SU-DHL-6 (cell line): ENCODE data around the gene CLK4.

Source experiments
- CTCF ChIP-seq: fragments of 200-600 bp; sonication (generic); IDR thresholded peaks from one replicate; pipeline ENCODE4 v1.5.1; 2017; ENCODE audit warnings: antibody characterized with exemption, mild to moderate bottlenecking, low read length, moderate library complexity; ENCODE audit not compliant: insufficient read depth, poor library complexity, severe bottlenecking
- EZH2phosphoT487 ChIP-seq: fragments of 200-600 bp; sonication (generic), shearing (Covaris generic); conservative IDR thresholded peaks from 2 replicates; pipeline ENCODE4 v1.6.1; 2018; ENCODE audit warnings: mild to moderate bottlenecking, antibody characterized with exemption, low read length, moderate library complexity, mixed read lengths

- TF ChIP-seq CTCF (no peak), EZH2phosphoT487 (no peak)
Observed at GRCh38 chr5:178555005-178555404, 71.8 kb downstream of the CLK4 start.
